HepG2 (cell line): ENCODE results near the gene GGTLC1. TPM values are rescaled to one million over a fixed set of nuclear protein-coding genes. Genes with fewer than 3 reads are reported as not detected.

Source experiments
- CEBPB ChIP-seq: IDR thresholded peaks from 2 replicates; pipeline ENCODE4 v1.6.1; 2011; ENCODE audit warnings: low read depth, low read length, improper control_type of control experiment, borderline replicate concordance
- ELF1 ChIP-seq: sonication (generic); formaldehyde crosslinking; IDR thresholded peaks from 2 replicates; pipeline ENCODE4 v1.4.0; 2020; ENCODE audit warnings: missing genetic modification reagents
- HMG20A ChIP-seq: IDR thresholded peaks from 2 replicates; pipeline ENCODE4 v1.6.1; 2016; ENCODE audit warnings: borderline replicate concordance
- HOXA9 ChIP-seq: sonication (generic); formaldehyde crosslinking; IDR thresholded peaks from 2 replicates; pipeline ENCODE4 v1.8.1; 2022; ENCODE audit warnings: missing genetic modification reagents, mild to moderate bottlenecking, moderate library complexity, borderline replicate concordance
- MEIS2 ChIP-seq: sonication (generic); formaldehyde crosslinking; IDR thresholded peaks from 2 replicates; pipeline ENCODE4 v1.9.0; 2021; ENCODE audit warnings: mild to moderate bottlenecking, missing genetic modification reagents
- NFYB ChIP-seq: sonication (generic); formaldehyde crosslinking; IDR thresholded peaks from 2 replicates; pipeline ENCODE4 v1.4.0; 2020; ENCODE audit warnings: missing genetic modification reagents
- NKX3-1 ChIP-seq: sonication (generic); formaldehyde crosslinking; IDR thresholded peaks from 2 replicates; pipeline ENCODE4 v1.5.0; 2020; ENCODE audit warnings: missing genetic modification reagents
- PITX1 ChIP-seq: sonication (generic); formaldehyde crosslinking; IDR thresholded peaks from 2 replicates; pipeline ENCODE4 v1.5.1; 2020; ENCODE audit warnings: mild to moderate bottlenecking, missing genetic modification reagents
- RFX5 ChIP-seq: IDR thresholded peaks from 2 replicates; pipeline ENCODE4 v1.6.1; 2011; ENCODE audit warnings: low read depth, low read length, improper control_type of control experiment
- RFXAP ChIP-seq: sonication (generic); formaldehyde crosslinking; IDR thresholded peaks from 2 replicates; pipeline ENCODE4 v1.4.0; 2020; ENCODE audit warnings: missing genetic modification reagents, borderline replicate concordance
- SIX1 ChIP-seq: sonication (generic); formaldehyde crosslinking; IDR thresholded peaks from 2 replicates; pipeline ENCODE4 v1.4.0; 2020; ENCODE audit warnings: missing genetic modification reagents, borderline replicate concordance
- SOX6 ChIP-seq, 2 experiments: fragments of 450-650 bp in 1 of 2; sonication (generic) in 1 of 2; formaldehyde crosslinking in 1 of 2; IDR thresholded peaks; 2 replicates each; pipeline versions ENCODE4 v1.4.0 to v1.6.1; 2017 to 2020; ENCODE audit warnings: antibody characterized with exemption in 1 of 2, mild to moderate bottlenecking in 1 of 2, missing genetic modification reagents in 1 of 2
- SRY ChIP-seq: sonication (generic); formaldehyde crosslinking; IDR thresholded peaks from 2 replicates; pipeline ENCODE4 v1.8.0; 2022; ENCODE audit warnings: mild to moderate bottlenecking, missing genetic modification reagents
- TARDBP ChIP-seq: sonication (generic); formaldehyde crosslinking; IDR thresholded peaks from 2 replicates; pipeline ENCODE4 v1.8.0; 2022; ENCODE audit warnings: mild to moderate bottlenecking, missing genetic modification reagents
- TRIM24 ChIP-seq: sonication (generic); formaldehyde crosslinking; IDR thresholded peaks from 2 replicates; pipeline ENCODE4 v1.8.0; 2022; ENCODE audit warnings: mild to moderate bottlenecking, missing genetic modification reagents
- ZFP36 ChIP-seq: fragments of 150-350 bp; IDR thresholded peaks from 2 replicates; pipeline ENCODE4 v1.6.1; 2018; ENCODE audit warnings: borderline replicate concordance, low read length, low read depth; ENCODE audit not compliant: partially characterized antibody
- ZNF772 ChIP-seq: sonication (generic); formaldehyde crosslinking; IDR thresholded peaks from 2 replicates; pipeline ENCODE4 v1.5.0; 2020; ENCODE audit warnings: mild to moderate bottlenecking, missing genetic modification reagents
- polyA plus RNA-seq, 8 experiments: library from polyadenylated mRNA; depleted of rRNA in 3 of 8; stranded (reverse) in 7 of 8; unstranded in 1 of 8; fragments of >200 nt; fragmentation: Illumina TruSeq in 4 of 8; extraction: Trizol in 4 of 8; gene quantifications; 2 replicates each; pipeline versions ENCODE4 v1.2.1 to v1.2.3, GENCODE V29; 2011 to 2016; ENCODE audit warnings: low read depth in 4 of 8, missing spikeins in 1 of 8, mixed read lengths in 1 of 8; ENCODE audit not compliant: insufficient read depth in 1 of 8
- total RNA-seq, 5 experiments: library from RNA; depleted of rRNA; stranded (reverse); fragments of >200 nt; fragmentation: Illumina TruSeq; extraction: Trizol; gene quantifications; 2 replicates each; pipeline ENCODE4 v1.2.3, GENCODE V29; 2016; ENCODE audit warnings: low read depth in 1 of 5
- TF ChIP-seq, protein P1 (sequence below): sonication (generic); formaldehyde crosslinking; IDR thresholded peaks from 2 replicates; pipeline ENCODE4 v1.4.0; 2020; ENCODE audit warnings: missing genetic modification reagents
- TF ChIP-seq, protein P2 (sequence below): IDR thresholded peaks from 2 replicates; pipeline ENCODE4 v1.6.1; 2016
- TF ChIP-seq, protein P3 (sequence below): sonication (generic); formaldehyde crosslinking; conservative IDR thresholded peaks from 2 replicates; pipeline ENCODE4 v1.4.0; 2020; ENCODE audit warnings: mild to moderate bottlenecking, missing genetic modification reagents, moderate library complexity
- TF ChIP-seq, protein P4 (sequence below): IDR thresholded peaks from 2 replicates; pipeline ENCODE4 v1.4.0; 2020; ENCODE audit warnings: mild to moderate bottlenecking, missing genetic modification reagents

GGTLC1 gene
- total and polyA plus RNA-seq, 2 of the 13 experiments (the other 11 are each of a cell fraction or from before 2014, with no cell fraction given), result not detected

DNA sequence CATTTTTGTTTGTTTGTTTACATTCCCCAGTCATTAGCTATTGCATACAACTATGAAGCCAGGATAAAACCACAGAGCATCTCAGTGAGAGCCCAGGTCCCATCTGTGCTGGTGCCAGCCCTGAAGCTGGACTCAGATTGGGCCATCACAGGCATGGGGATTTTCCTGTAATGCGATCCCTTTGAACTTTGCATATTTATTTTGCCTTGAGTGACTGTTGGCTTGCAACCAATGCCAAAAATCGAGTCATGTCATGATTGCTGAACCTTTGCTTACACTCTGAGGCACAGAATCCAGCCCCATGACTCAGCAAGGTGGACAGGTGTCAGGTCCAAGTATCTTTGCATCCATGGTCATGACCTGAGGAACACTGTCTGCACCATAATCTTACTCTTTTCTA is 46.2 kb upstream of the GGTLC1 start (continued):
- TF ChIP-seq, protein P1, sequence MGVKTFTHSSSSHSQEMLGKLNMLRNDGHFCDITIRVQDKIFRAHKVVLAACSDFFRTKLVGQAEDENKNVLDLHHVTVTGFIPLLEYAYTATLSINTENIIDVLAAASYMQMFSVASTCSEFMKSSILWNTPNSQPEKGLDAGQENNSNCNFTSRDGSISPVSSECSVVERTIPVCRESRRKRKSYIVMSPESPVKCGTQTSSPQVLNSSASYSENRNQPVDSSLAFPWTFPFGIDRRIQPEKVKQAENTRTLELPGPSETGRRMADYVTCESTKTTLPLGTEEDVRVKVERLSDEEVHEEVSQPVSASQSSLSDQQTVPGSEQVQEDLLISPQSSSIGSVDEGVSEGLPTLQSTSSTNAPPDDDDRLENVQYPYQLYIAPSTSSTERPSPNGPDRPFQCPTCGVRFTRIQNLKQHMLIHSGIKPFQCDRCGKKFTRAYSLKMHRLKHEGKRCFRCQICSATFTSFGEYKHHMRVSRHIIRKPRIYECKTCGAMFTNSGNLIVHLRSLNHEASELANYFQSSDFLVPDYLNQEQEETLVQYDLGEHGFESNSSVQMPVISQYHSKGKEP, result no peak
- 0 out of 2 replicates have a peak, but pooled peaks have one; percentile 30 for TF ChIP-seq ZNF772
- peak; percentile 26; the same call in 1 of the 2 replicates for TF ChIP-seq NFYB (CRISPR knock-in tag)
- TF ChIP-seq NKX3-1 (CRISPR knock-in tag), result no peak
- no peak for TF ChIP-seq SOX6 (IDR thresholded peaks at IDR 0.05)
- no peak for TF ChIP-seq SOX6 (CRISPR knock-in tag; IDR thresholded peaks at IDR 0.05)
- TF ChIP-seq, protein P2, sequence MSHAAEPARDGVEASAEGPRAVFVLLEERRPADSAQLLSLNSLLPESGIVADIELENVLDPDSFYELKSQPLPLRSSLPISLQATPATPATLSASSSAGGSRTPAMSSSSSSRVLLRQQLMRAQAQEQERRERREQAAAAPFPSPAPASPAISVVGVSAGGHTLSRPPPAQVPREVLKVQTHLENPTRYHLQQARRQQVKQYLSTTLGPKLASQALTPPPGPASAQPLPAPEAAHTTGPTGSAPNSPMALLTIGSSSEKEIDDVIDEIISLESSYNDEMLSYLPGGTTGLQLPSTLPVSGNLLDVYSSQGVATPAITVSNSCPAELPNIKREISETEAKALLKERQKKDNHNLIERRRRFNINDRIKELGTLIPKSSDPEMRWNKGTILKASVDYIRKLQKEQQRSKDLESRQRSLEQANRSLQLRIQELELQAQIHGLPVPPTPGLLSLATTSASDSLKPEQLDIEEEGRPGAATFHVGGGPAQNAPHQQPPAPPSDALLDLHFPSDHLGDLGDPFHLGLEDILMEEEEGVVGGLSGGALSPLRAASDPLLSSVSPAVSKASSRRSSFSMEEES (CRISPR knock-in tag), result no peak
- TF ChIP-seq, protein P3, sequence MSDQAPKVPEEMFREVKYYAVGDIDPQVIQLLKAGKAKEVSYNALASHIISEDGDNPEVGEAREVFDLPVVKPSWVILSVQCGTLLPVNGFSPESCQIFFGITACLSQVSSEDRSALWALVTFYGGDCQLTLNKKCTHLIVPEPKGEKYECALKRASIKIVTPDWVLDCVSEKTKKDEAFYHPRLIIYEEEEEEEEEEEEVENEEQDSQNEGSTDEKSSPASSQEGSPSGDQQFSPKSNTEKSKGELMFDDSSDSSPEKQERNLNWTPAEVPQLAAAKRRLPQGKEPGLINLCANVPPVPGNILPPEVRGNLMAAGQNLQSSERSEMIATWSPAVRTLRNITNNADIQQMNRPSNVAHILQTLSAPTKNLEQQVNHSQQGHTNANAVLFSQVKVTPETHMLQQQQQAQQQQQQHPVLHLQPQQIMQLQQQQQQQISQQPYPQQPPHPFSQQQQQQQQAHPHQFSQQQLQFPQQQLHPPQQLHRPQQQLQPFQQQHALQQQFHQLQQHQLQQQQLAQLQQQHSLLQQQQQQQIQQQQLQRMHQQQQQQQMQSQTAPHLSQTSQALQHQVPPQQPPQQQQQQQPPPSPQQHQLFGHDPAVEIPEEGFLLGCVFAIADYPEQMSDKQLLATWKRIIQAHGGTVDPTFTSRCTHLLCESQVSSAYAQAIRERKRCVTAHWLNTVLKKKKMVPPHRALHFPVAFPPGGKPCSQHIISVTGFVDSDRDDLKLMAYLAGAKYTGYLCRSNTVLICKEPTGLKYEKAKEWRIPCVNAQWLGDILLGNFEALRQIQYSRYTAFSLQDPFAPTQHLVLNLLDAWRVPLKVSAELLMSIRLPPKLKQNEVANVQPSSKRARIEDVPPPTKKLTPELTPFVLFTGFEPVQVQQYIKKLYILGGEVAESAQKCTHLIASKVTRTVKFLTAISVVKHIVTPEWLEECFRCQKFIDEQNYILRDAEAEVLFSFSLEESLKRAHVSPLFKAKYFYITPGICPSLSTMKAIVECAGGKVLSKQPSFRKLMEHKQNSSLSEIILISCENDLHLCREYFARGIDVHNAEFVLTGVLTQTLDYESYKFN (CRISPR knock-in tag), result peak; percentile 39; the same call in 1 of the 2 replicates
- TF ChIP-seq RFX5, result no peak
- no peak for TF ChIP-seq RFXAP (CRISPR knock-in tag)
- 0 out of 2 replicates have a peak, but pooled peaks have one; percentile 23 for TF ChIP-seq ELF1 (CRISPR knock-in tag)
- peak; percentile 94 for TF ChIP-seq SIX1
- no peak for TF ChIP-seq SRY (CRISPR knock-in tag)
- TF ChIP-seq MEIS2 (CRISPR knock-in tag), result peak; percentile 47; the same call in 1 of the 2 replicates
- 0 out of 2 replicates have a peak, but pooled peaks have one; percentile 41 for TF ChIP-seq PITX1
- no peak for TF ChIP-seq HMG20A
- no peak for TF ChIP-seq TARDBP
- TF ChIP-seq HOXA9 (CRISPR knock-in tag), result no peak
- TF ChIP-seq ZFP36, result no peak
- TF ChIP-seq, protein P4, sequence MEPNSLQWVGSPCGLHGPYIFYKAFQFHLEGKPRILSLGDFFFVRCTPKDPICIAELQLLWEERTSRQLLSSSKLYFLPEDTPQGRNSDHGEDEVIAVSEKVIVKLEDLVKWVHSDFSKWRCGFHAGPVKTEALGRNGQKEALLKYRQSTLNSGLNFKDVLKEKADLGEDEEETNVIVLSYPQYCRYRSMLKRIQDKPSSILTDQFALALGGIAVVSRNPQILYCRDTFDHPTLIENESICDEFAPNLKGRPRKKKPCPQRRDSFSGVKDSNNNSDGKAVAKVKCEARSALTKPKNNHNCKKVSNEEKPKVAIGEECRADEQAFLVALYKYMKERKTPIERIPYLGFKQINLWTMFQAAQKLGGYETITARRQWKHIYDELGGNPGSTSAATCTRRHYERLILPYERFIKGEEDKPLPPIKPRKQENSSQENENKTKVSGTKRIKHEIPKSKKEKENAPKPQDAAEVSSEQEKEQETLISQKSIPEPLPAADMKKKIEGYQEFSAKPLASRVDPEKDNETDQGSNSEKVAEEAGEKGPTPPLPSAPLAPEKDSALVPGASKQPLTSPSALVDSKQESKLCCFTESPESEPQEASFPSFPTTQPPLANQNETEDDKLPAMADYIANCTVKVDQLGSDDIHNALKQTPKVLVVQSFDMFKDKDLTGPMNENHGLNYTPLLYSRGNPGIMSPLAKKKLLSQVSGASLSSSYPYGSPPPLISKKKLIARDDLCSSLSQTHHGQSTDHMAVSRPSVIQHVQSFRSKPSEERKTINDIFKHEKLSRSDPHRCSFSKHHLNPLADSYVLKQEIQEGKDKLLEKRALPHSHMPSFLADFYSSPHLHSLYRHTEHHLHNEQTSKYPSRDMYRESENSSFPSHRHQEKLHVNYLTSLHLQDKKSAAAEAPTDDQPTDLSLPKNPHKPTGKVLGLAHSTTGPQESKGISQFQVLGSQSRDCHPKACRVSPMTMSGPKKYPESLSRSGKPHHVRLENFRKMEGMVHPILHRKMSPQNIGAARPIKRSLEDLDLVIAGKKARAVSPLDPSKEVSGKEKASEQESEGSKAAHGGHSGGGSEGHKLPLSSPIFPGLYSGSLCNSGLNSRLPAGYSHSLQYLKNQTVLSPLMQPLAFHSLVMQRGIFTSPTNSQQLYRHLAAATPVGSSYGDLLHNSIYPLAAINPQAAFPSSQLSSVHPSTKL (CRISPR knock-in tag), result peak; percentile 14; the same call in 1 of the 2 replicates
- TF ChIP-seq CEBPB, result peak; percentile 35; the same call in 1 of the 2 replicates
- TF ChIP-seq TRIM24 (CRISPR knock-in tag), result no peak
